Fibroblast of the aortic adventitia (primary cell): Measurements from ENCODE around the gene PLSCR2. TPM values are rescaled to one million over a fixed set of nuclear protein-coding genes. Genes with fewer than 3 reads are reported as not detected.

Experiments
- DNase-seq: peaks from one replicate; pipeline ENCODE4 v3.0.0-alpha.2; 2010; ENCODE audit warnings: low read depth
- H3K4me3 ChIP-seq: 2 replicates; pipeline ENCODE4 v1.5.1; 2011; ENCODE audit warnings: low read depth, mild to moderate bottlenecking, control low read depth, low read length, moderate library complexity
- total RNA-seq: library from RNA; depleted of rRNA; stranded (reverse); fragments of >200 nt; gene quantifications from 2 replicates; pipeline ENCODE4 v1.2.3, GENCODE V29; 2012; ENCODE audit warnings: low replicate concordance
- TF ChIP-seq, protein P1 (sequence below): IDR thresholded peaks from 2 replicates; pipeline ENCODE4 v1.5.1; 2011; ENCODE audit warnings: mild to moderate bottlenecking, low read length, control low read depth, inconsistent platforms; ENCODE audit not compliant: insufficient read depth

Gene PLSCR2
- total RNA-seq, 1 donor: not detected

DNA sequence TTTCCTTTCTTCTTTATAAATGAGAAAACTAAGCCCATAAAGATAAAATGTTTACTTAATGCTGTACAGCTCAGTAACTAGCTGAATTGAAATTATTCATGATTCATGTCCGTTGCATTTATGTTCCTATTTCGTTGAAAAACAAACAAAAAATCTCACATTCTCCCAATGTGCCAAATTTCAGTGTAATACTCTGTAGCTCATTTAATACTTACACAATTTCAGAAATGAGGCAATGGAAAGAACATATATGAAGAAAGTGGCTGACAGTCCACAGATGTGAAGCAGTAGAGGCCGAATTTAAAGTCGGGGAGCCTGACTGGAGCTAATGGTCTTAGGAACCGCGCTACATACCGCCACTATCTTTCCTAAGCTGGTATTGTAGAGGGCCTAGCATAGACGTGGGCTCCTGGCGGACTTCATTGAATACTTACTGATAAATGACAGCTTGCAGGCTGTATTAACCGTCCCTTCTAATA is 651 bp downstream of the PLSCR2 start:
- peak; percentile 51 for DNase-seq
- TF ChIP-seq, protein P1, sequence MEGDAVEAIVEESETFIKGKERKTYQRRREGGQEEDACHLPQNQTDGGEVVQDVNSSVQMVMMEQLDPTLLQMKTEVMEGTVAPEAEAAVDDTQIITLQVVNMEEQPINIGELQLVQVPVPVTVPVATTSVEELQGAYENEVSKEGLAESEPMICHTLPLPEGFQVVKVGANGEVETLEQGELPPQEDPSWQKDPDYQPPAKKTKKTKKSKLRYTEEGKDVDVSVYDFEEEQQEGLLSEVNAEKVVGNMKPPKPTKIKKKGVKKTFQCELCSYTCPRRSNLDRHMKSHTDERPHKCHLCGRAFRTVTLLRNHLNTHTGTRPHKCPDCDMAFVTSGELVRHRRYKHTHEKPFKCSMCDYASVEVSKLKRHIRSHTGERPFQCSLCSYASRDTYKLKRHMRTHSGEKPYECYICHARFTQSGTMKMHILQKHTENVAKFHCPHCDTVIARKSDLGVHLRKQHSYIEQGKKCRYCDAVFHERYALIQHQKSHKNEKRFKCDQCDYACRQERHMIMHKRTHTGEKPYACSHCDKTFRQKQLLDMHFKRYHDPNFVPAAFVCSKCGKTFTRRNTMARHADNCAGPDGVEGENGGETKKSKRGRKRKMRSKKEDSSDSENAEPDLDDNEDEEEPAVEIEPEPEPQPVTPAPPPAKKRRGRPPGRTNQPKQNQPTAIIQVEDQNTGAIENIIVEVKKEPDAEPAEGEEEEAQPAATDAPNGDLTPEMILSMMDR: no peak
- H3K4me3 ChIP-seq: peak overlapping the region; percentile 54

GRCh38 chr3:146468234-146468633 is 1.1 kb downstream of the PLSCR2 start:
- TF ChIP-seq, protein P1: no peak
- DNase-seq: peak; percentile 52
- H3K4me3 ChIP-seq: no peak overlapping the region

DNA sequence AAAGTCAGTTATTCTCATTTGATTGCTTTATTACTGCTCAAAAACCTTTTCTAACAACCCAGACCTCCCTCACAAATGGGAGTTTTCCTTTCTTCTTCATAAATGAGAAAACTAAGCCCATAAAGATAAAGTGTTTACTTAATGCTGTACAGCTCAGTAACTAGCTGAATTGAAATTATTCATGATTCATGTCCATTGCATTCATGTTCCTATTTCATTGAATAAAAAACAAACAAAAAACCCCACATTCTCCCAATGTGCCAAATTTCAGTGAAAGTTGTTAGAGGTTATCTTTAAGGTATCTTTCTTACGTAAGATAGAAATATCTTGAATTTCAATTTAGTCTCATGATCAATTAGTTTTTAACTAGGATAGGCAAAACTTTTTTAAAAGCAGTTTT is 2.8 kb downstream of the PLSCR2 start:
- H3K4me3 ChIP-seq: no peak overlapping the region
- TF ChIP-seq, protein P1: no peak
- peak; percentile 47 for DNase-seq

- no peak for DNase-seq
Measured at GRCh38 chr3:146465693-146466465, 3.5 kb downstream of the PLSCR2 start.

GRCh38 chr3:146464783-146465182 is 4.6 kb downstream of the PLSCR2 start:
- no peak for DNase-seq
- H3K4me3 ChIP-seq: no peak overlapping the region
- TF ChIP-seq, protein P1: no peak

More at GRCh38 chr3:146465693-146466465, 3.5 kb downstream of the PLSCR2 start:
- no peak overlapping the region for H3K4me3 ChIP-seq
- TF ChIP-seq, protein P1: no peak

GRCh38 chr3:146464005-146464595 is 5.3 kb downstream of the PLSCR2 start:
- TF ChIP-seq, protein P1: no peak
- DNase-seq: peak; percentile 58
- H3K4me3 ChIP-seq: no peak overlapping the region
